HG02970 (cell line): ENCODE data around the gene RPS6KB1.
"Not testable (repeated sequence)": the region's sequence is repeated elsewhere in the genome, so short reads cannot be mapped to it uniquely, and the experiment has no call there.

Experiments
- ATAC-seq: cut with Tn5 transposase; IDR thresholded peaks from one replicate; pipeline ENCODE4 v1.9.1; 2021; ENCODE audit warnings: mild to moderate bottlenecking, moderate library complexity, moderate number of reproducible peaks; ENCODE audit not compliant: unreplicated experiment, low FRiP score

The RPS6KB1 gene

DNA sequence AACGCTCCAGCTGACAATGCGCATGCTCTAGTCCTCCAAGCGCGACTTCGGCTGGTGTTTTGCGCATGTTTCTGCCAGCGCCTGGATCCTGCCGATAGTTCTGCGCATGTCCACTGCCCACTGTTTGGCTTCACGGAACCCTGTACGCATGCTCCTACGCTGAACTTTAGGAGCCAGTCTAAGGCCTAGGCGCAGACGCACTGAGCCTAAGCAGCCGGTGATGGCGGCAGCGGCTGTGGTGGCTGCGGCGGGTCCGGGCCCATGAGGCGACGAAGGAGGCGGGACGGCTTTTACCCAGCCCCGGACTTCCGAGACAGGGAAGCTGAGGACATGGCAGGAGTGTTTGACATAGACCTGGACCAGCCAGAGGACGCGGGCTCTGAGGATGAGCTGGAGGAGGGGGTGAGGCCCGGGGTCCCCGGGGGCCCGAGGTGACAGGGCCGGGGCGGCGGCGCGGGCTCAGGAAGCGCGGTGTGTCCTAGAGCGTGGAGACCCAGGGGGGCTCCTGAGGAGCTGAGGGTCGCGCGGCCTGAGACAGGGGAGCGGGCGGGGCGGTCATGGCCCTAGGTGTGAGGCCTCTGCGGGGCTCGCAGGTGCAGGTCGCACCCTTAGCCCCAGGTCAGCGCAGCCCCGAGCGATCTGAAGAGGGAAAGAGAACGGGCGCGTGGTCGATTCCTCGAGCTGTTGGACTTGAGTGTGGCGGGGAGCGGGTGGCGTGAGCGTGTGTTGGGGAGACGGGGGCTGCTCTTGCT lies at the start of gene RPS6KB1, which contains the start of gene TUBD1:
RPS6KB1 (plus strand) TSS at position 198 of the 752 bp plus-strand sequence; CDS start at position 262, 64 bp downstream.
TUBD1 (minus strand) TSS at position 20 of the 752 bp plus-strand sequence. CDS start 1,941 bp downstream, outside the sequence.
- ATAC-seq = peak; percentile 93

GRCh38 chr17:59844884-59845594 lies 47.9 kb upstream of the RPS6KB1 start:
- no peak for ATAC-seq

GRCh38 chr17:59845595-59846393 lies 47.1 kb upstream of the RPS6KB1 start:
- ATAC-seq = no peak

- ATAC-seq = peak; percentile 37
Measured at GRCh38 chr17:59846394-59847165, 46.3 kb upstream of the RPS6KB1 start.

- no peak for ATAC-seq
Measured at GRCh38 chr17:59848385-59848668, 44.6 kb upstream of the RPS6KB1 start.

GRCh38 chr17:59848778-59849177 lies 44.1 kb upstream of the RPS6KB1 start:
- ATAC-seq = no peak

GRCh38 chr17:59850311-59850710 lies 42.6 kb upstream of the RPS6KB1 start:
- not testable (repeated sequence) for ATAC-seq

DNA sequence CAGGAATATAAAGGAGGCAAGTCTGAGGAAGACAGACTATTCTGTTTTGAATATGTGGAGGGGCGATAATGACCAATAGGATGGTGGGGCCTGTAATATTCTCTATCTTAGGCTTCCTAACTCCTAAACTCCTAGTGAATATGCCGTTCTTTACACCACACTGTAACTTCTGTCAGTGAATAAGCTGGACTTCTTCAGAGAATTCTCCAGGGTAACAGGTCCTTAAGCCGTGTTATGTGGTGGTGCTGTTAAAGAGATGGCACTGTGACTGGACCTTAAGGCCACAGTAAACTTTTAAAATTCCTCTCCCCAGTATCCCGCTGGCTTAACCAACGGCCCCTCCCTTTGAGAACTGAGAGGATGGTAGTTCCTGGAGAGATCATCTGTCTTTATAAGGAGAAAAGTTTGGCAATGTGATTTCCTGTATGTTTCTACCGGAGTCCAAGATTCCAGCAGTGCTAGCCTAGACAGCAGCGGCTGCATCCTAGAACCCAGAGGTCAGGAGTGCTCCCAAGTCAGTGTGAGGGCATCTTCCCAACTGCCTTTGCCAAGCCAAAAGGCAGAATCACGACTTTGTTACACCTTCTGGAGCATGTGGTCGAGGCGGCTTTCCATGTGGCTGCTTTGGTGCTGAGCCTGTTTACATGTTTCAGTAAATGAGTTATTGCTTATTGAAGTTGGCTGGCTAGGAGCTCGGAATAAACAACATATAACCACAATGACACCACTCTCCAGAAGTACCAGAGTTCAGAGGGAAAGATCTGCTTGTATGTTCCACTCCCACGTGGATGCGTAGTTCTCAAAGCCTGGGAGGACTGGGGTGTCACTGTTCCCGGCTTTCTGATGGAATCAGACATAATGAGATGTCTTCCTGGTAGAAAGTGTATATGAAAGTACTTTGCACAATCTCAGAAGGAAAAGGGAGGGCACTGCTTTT lies 41.2 kb upstream of the RPS6KB1 start:
- no peak for ATAC-seq

GRCh38 chr17:59852847-59853167 lies 40.1 kb upstream of the RPS6KB1 start:
- ATAC-seq = not testable (repeated sequence)

DNA sequence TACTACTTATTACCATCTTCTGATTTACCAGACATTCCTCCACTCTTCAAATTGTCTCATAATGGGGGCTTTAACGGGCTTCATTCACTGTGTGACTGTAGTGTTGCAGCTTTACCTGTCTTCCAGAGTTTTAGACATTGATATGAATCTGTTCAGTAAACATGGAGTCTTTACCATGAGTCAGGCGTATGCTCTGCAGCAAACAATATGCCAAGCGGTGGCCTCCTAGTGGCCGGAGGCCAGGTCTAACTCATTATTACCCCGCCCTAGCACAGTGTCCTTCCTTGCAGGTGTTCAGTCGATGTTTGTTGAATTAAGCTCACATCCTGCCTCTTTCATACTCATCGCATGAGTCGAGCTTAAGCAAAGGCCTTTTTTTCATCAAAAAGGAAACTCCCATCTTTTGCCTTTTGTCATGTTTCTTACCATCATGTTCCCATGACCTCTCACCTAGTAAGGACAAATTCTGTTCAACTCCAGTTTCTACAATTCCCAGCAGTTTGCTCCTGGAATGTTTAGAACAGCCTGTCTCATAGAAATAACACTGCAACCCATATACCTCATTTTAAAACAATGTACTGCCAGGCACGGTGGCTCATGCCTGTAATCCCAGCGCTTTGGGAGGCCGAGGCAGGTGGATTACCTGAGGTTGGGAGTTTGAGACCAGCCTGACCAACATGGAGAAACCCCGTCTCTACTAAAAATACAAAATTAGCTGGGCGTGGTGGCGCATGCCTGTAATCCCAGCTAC lies 39.6 kb upstream of the RPS6KB1 start:
- no peak for ATAC-seq

DNA sequence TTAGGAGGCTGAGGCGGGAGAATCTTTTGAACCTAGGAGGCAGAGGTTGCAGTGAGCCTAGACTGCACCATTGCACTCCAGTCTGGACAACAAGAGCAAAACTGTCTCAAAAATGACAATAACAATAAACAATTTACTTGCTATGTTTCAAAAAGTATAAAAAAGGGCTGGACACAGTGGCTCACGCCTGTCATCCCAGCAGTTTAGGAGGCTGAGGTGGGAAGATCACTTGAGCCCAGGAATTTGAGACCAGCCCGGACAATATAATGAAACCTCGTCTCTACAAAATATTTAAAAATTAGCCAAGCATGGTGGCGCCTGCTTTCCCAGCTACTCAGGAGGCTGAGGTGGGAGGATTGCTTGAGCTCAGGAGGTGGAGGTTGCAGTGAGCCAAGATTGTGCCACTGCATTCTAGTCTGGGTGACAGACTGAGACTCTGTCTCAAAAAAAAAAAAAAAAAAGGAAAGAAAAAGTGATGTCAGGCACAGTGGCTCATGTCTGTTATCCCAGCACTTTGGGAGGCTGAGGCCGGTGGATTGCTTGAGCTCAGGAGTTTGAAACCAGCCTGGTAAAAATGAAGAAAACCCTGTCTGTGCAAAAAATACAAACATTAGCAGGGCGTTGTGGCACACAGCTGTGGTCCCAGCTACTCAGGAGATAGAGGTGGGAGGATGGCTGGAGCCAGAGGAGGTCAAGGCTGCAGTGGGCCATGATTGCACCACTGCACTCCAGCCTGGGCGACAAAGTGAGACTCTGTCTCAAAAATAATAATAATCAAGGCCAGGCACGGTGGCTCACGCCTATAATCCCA lies 38.8 kb upstream of the RPS6KB1 start:
- not testable (repeated sequence) for ATAC-seq

GRCh38 chr17:59856859-59857794 lies 35.8 kb upstream of the RPS6KB1 start:
- ATAC-seq = no peak

DNA sequence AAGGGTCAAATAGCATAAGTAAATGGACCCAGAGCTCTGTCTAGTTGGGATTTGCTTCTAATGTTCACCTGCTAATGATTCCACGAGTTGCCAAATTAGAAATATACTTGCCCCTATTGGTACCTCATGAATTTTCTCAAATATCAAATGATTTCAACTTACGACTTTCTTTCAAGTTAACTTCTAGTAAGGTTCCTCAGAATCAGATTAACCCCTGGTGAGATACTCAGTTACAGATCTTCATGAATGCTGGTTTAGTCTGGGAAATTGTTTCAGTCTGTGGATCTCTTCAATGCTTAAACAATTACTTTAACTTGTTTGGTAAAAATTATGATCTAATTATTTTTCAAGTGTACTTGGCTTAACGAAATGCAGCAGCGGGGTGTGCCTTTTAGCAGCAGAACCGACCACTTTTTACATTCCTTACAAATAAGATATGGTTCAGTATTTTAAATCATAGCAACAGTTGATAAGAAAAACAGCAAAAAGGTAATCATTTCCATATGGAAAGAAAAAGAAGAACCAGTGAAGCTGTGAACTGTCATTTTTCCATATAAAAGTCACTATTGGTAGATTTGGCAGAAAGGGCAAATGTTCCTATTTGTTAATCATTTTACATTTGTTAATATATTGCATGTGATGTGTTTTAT lies 34.6 kb upstream of the RPS6KB1 start:
- no peak for ATAC-seq

- ATAC-seq = no peak
Measured at GRCh38 chr17:59858932-59859331, 34.0 kb upstream of the RPS6KB1 start.

- ATAC-seq = no peak
Measured at GRCh38 chr17:59859444-59860025, 33.4 kb upstream of the RPS6KB1 start.

- no peak for ATAC-seq
Measured at GRCh38 chr17:59863616-59864015, 29.3 kb upstream of the RPS6KB1 start.
